Fibroblast of lung (primary cell): ENCODE measurements around the gene CUEDC1.

Experiments
- CTCF ChIP-seq, 2 donors: IDR thresholded peaks in 1 of 2; conservative IDR thresholded peaks in 1 of 2; 1 replicate in 1 of 2; 2 replicates in 1 of 2; pipeline ENCODE4 v1.5.1; 2011 to 2012; ENCODE audit warnings: low read length in 2 of 2, control low read depth in 1 of 2, inconsistent platforms in 1 of 2, low read depth in 1 of 2, mild to moderate bottlenecking in 1 of 2
- EZH2 ChIP-seq: IDR thresholded peaks from 2 replicates; pipeline ENCODE4 v1.5.1; 2012; ENCODE audit warnings: low read length, control low read depth, mild to moderate bottlenecking; ENCODE audit errors: missing control alignments

GRCh38 chr17:57881143-57881542 is 74.1 kb downstream of the CUEDC1 start:
- TF ChIP-seq CTCF (conservative IDR thresholded peaks at IDR 0.05 in 1 of 2, IDR thresholded peaks at IDR 0.05 in 1 of 2; ENCODE audit: low read depth in 1 of 2, low read length in 2 of 2) = no peak
- TF ChIP-seq EZH2 = no peak
